Muscle of leg (tissue), 16 donors: ENCODE data around the gene SPRR3. TPM values are rescaled to one million over a fixed set of nuclear protein-coding genes. Genes with fewer than 3 reads are reported as not detected.

Experiments
- DNase-seq: peaks from one replicate; pipeline ENCODE4 v3.0.0; 2013
- H3K27ac ChIP-seq: one replicate; pipeline ENCODE4 v1.5.1; 2013; ENCODE audit warnings: mild to moderate bottlenecking, low read length, control low read depth
- H3K27me3 ChIP-seq: one replicate; pipeline ENCODE4 v1.6.1; 2013; ENCODE audit warnings: low read length; ENCODE audit not compliant: control insufficient read depth, insufficient read depth
- H3K36me3 ChIP-seq: one replicate; pipeline ENCODE4 v1.6.1; 2013; ENCODE audit warnings: low read length; ENCODE audit not compliant: control insufficient read depth, insufficient read depth
- H3K4me1 ChIP-seq: one replicate; pipeline ENCODE4 v1.6.1; 2013; ENCODE audit warnings: low read length; ENCODE audit not compliant: control insufficient read depth, insufficient read depth
- H3K4me3 ChIP-seq: one replicate; pipeline ENCODE4 v1.5.1; 2013; ENCODE audit warnings: low read length, control low read depth
- H3K9me3 ChIP-seq: replicated peaks from 2 replicates; pipeline ENCODE4 v1.6.1; 2013; ENCODE audit warnings: low read depth, low read length; ENCODE audit not compliant: control insufficient read depth
- WGBS: methylation state at CpG from one replicate; pipeline ENCODE4 v1.1.5; 2013; ENCODE audit warnings: missing lambda C conversion rate; ENCODE audit not compliant: insufficient coverage; 5-methylcytosine and 5-hydroxymethylcytosine counted together
- long read RNA-seq, 11 donors: transcript quantifications; one replicate each; lab custom pipeline, GENCODE V29; 2026
- polyA plus RNA-seq, 8 donors: library from polyadenylated mRNA; unstranded; fragments of 120-200 nt; gene quantifications; one replicate each; pipeline versions ENCODE4 v1.2.1 to v1.2.3, GENCODE V29; 2013; ENCODE audit warnings: inconsistent platforms in 1 of 8, low replicate concordance in 1 of 8; ENCODE audit not compliant: insufficient read length in 8 of 8, insufficient read depth in 1 of 8
- total RNA-seq: library from RNA; stranded (reverse); fragments of 120-200 nt; gene quantifications from one replicate; pipeline ENCODE4 v1.2.4, GENCODE V29; 2013

The SPRR3 gene, protein sequence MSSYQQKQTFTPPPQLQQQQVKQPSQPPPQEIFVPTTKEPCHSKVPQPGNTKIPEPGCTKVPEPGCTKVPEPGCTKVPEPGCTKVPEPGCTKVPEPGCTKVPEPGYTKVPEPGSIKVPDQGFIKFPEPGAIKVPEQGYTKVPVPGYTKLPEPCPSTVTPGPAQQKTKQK
- total RNA-seq, result not detected
- 10 to 100 TPM in 1 of 8 donors, 1 to 10 TPM in 1, under 1 TPM in 2, not detected in 4; 0.18 to 38.9 (median 0.90) TPM for polyA plus RNA-seq
- long read RNA-seq, donor 1, result 0 reads
- long read RNA-seq, donor 2, partial matches to known transcripts, result 0 of 1 reads
- long read RNA-seq, donor 2, other reads (novel, unspliced or antisense), result 0 of 1 reads
- long read RNA-seq, donor 3, result 0 reads
- long read RNA-seq, donor 4, result 0 reads
- long read RNA-seq, donor 5, result 0 reads
- long read RNA-seq, donor 6, result 0 reads
- long read RNA-seq, donor 7, result 0 reads
- long read RNA-seq, donor 8, result 0 reads
- long read RNA-seq, donor 9, result 0 reads
- long read RNA-seq, donor 10, result 0 reads
- long read RNA-seq, donor 11, result 0 reads

- Histone ChIP-seq H3K4me1 (no peaks in the 10 kb centered on the region), H3K36me3 (no peaks in the 10 kb centered on the region), H3K4me3 (no peak within 1 kb of the TSS), H3K9me3 (no peaks in the 10 kb centered on the region), H3K27ac (no peak within 1 kb of the TSS), H3K27me3 (no peaks in the 10 kb centered on the region)
- DNase-seq, result no peak
- WGBS, result no CpG with 5 or more reads among the region's 2 CpGs
Measured at GRCh38 chr1:153001382-153001781, at the start of gene SPRR3. Gene SPRR3, plus strand, starts transcription at chr1:153001749. Its CDS starts 1,272 bp downstream, at chr1:153003021.

GRCh38 chr1:152953761-152954160 lies 47.8 kb upstream of the SPRR3 start:
- no peaks in the 10 kb centered on the region for H3K9me3 ChIP-seq

DNA sequence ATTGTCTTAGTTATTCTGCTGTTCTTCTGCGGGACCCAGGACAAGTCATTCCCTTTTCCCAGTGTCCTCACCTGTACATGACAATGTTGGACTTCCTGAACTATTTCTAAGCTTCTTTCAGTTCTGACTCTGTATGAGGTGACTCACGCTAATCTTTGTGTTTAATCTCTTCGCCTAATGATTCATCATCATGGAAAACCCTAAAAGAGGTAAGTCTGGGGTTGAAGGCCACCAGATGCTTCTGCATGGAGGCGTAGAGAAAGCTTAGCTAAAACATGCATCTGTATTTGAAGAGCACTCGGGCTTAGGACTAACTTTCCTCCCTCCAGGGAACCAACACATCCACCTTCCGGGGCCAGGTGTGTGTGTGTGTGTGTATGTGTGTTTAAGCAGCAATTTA lies 47.1 kb upstream of the SPRR3 start:
- 100% methylated on average over 1 of the region's 6 CpGs for WGBS
- DNase-seq, result no peak
- no peaks in the 10 kb centered on the region for H3K27me3 ChIP-seq
- H3K4me3 ChIP-seq, result no peak overlapping the region
- H3K9me3 ChIP-seq, result no peaks in the 10 kb centered on the region
- no peaks in the 10 kb centered on the region for H3K4me1 ChIP-seq
- no peaks in the 10 kb centered on the region for H3K36me3 ChIP-seq
- no peak overlapping the region for H3K27ac ChIP-seq

More at GRCh38 chr1:152953761-152954160, 47.8 kb upstream of the SPRR3 start:
- H3K36me3 ChIP-seq, result no peaks in the 10 kb centered on the region
- H3K4me3 ChIP-seq, result no peak overlapping the region
- H3K4me1 ChIP-seq, result no peaks in the 10 kb centered on the region
- WGBS, result 70% methylated on average over 3 of the region's 7 CpGs
- no peak overlapping the region for H3K27ac ChIP-seq
- H3K27me3 ChIP-seq, result no peaks in the 10 kb centered on the region
- no peak for DNase-seq

DNA sequence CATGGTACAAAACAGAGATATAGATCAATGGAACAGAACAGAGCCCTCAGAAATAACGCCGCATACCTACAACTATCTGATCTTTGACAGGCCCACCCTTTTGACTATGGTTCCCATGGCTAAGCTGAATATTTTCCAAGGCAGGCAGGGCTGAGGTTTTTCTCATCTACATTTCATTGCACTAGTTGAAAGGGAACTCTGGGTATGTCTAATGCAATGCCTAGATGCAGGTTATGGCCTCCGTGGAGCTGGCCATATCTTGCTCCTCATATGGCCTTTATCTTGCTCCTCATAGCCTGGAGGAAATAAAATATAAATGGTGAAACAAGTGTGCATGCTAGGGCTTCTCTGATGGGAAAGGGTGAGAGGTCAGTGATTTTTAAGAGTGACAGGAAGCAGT lies 44.0 kb upstream of the SPRR3 start:
- DNase-seq, result no peak
- H3K4me1 ChIP-seq, result no peaks in the 10 kb centered on the region
- H3K27ac ChIP-seq, result no peak overlapping the region
- no CpG with 5 or more reads among the region's 3 CpGs for WGBS
- H3K9me3 ChIP-seq, result no peaks in the 10 kb centered on the region
- no peaks in the 10 kb centered on the region for H3K36me3 ChIP-seq
- H3K4me3 ChIP-seq, result no peak overlapping the region
- no peaks in the 10 kb centered on the region for H3K27me3 ChIP-seq

- no peak overlapping the region for H3K27ac ChIP-seq
- no peaks in the 10 kb centered on the region for H3K4me1 ChIP-seq
- H3K36me3 ChIP-seq, result no peaks in the 10 kb centered on the region
- no peaks in the 10 kb centered on the region for H3K9me3 ChIP-seq
- DNase-seq, result no peak
- WGBS, result no CpG with 5 or more reads among the region's 3 CpGs
- no peaks in the 10 kb centered on the region for H3K27me3 ChIP-seq
- no peak overlapping the region for H3K4me3 ChIP-seq
Measured at GRCh38 chr1:152959273-152959672, 42.3 kb upstream of the SPRR3 start.

DNA sequence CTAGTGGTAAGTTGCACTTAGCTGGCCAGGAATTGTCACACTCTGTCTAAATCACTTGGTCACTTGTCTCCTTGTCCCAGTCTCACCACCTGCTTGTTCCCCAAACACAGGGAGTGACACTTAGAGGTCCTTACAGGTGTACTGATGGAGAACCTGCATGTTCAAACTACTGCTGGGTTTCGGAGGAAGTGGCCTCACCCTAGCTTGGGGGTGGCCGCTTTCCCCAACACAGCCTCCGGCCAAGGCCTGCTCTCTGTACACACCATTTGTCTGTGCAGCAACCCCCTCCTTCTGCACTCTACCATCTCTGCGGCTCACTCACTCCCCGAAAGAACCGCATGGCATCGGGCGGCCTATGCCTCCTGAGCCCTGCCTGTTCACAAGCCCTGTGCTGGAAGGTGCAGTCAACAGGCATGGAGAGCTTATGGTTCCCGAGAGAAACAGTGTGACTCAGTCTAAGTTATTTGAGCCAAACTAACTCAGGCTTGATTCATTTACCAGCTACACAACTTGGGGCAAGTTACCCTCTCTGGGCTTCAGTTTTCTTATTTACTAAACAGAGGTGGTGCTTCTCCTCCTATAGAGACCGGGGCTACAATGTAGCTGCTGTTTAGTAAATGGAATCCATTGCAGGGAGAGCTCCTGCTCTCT lies 41.6 kb upstream of the SPRR3 start:
- no peak for DNase-seq
- no peaks in the 10 kb centered on the region for H3K27me3 ChIP-seq
- H3K4me1 ChIP-seq, result no peaks in the 10 kb centered on the region
- H3K27ac ChIP-seq, result no peak overlapping the region
- H3K9me3 ChIP-seq, result no peaks in the 10 kb centered on the region
- H3K36me3 ChIP-seq, result no peaks in the 10 kb centered on the region
- 90% methylated on average over 9 of the region's 10 CpGs for WGBS
- no peak overlapping the region for H3K4me3 ChIP-seq

DNA sequence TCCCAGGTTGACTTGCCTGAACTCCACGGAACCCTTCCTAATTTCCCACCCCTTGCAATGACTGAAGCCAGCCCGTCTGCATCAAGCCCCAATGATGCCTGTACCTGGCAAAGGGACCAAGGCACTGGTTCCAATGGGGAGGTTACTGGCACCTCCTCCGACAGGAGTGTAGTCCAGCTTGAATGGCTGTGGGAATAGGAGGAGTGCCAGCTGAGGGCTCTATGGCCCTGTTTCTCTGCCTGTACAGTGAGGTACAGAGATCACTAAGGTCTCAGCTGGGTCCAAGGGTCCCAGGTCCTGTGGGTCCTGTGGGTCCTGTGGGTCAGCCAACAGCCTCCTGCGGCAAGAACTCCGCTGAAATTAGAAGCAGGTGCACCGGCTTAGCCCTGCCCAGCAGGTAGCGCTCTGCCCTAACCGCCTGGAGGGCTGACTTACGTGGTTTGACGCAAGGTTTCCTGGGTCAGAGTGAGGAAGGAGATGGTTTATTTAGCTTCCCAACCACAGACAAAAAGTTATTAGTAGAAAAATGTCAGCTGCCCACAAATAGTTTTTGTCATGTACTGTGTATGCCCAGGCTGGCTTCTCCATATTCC lies 41.0 kb upstream of the SPRR3 start:
- no peaks in the 10 kb centered on the region for H3K36me3 ChIP-seq

GRCh38 chr1:152961226-152961891 lies 40.2 kb upstream of the SPRR3 start:
- no peaks in the 10 kb centered on the region for H3K4me1 ChIP-seq
- WGBS, result 84% methylated on average over 3 of the region's 7 CpGs
- H3K27me3 ChIP-seq, result no peaks in the 10 kb centered on the region
- no peaks in the 10 kb centered on the region for H3K9me3 ChIP-seq
- no peak overlapping the region for H3K4me3 ChIP-seq
- no peak for DNase-seq
- no peak overlapping the region for H3K27ac ChIP-seq
- no peaks in the 10 kb centered on the region for H3K36me3 ChIP-seq

More for the DNA sequence above, 41.0 kb upstream of the SPRR3 start:
- Histone ChIP-seq H3K9me3 (no peaks in the 10 kb centered on the region), H3K4me1 (no peaks in the 10 kb centered on the region), H3K27ac (no peak overlapping the region), H3K4me3 (no peak overlapping the region), H3K27me3 (no peaks in the 10 kb centered on the region)
- no peak for DNase-seq
- WGBS, result 60% methylated on average over 1 of the region's 10 CpGs

GRCh38 chr1:152962876-152963415 lies 38.6 kb upstream of the SPRR3 start:
- H3K27ac ChIP-seq, result no peak overlapping the region
- DNase-seq, result no peak
- WGBS, result 75% methylated on average over 2 of the region's 2 CpGs
- H3K36me3 ChIP-seq, result no peaks in the 10 kb centered on the region
- no peaks in the 10 kb centered on the region for H3K9me3 ChIP-seq
- H3K4me1 ChIP-seq, result no peaks in the 10 kb centered on the region
- no peak overlapping the region for H3K4me3 ChIP-seq
- H3K27me3 ChIP-seq, result no peaks in the 10 kb centered on the region
